HG03175 (cell line): ENCODE results near the gene DPP3.
A peak's percentile ranks its signal among the peaks of the same experiment; 100 is the strongest.
"Not testable (repeated sequence)": the region's sequence is repeated elsewhere in the genome, so short reads cannot be mapped to it uniquely, and the experiment has no call there.

Experiments
- ATAC-seq: cut with Tn5 transposase; IDR thresholded peaks from one replicate; pipeline ENCODE4 v1.9.1; 2021; ENCODE audit warnings: mild to moderate bottlenecking, moderate library complexity; ENCODE audit not compliant: unreplicated experiment

DPP3 gene

GRCh38 chr11:66462911-66463310, 17.3 kb upstream of the DPP3 start:
- ATAC-seq: no peak

DNA sequence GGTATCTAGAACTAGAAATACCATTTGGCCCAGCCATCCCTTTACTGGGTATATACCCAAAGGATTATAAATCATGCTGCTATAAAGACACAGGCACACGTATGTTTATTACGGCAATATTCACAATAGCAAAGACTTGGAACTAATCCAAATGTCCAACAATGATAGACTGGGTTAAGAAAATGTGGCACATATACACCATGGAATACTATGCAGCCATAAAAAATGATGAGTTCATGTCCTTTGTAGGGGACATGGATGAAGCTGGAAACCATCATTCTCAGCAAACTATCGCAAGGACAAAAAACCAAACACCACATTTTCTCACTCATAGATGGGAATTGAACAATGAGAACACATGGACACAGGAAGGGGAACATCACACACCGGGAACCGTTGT, 16.1 kb upstream of the DPP3 start:
- ATAC-seq: not testable (repeated sequence)

DNA sequence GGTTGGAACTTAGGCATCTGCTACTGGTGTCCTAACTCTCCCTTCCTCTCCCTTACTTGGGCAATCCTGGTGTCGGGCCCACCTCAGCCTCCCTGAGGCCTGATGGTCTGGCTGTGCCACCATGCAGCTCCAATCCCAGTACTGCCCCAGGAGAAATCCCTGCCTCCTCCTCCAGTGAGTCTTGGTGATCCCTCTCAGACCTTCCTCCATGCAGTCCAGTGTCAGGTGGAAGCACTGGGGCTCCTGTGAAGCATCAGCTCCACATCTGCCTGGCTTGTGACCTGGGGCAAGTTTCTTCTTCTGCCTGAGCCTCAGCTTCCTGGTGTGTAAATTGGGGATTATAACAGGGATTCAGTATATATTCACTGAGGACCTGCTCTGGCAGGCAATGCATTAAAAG, 15.3 kb upstream of the DPP3 start:
- ATAC-seq: no peak

DNA sequence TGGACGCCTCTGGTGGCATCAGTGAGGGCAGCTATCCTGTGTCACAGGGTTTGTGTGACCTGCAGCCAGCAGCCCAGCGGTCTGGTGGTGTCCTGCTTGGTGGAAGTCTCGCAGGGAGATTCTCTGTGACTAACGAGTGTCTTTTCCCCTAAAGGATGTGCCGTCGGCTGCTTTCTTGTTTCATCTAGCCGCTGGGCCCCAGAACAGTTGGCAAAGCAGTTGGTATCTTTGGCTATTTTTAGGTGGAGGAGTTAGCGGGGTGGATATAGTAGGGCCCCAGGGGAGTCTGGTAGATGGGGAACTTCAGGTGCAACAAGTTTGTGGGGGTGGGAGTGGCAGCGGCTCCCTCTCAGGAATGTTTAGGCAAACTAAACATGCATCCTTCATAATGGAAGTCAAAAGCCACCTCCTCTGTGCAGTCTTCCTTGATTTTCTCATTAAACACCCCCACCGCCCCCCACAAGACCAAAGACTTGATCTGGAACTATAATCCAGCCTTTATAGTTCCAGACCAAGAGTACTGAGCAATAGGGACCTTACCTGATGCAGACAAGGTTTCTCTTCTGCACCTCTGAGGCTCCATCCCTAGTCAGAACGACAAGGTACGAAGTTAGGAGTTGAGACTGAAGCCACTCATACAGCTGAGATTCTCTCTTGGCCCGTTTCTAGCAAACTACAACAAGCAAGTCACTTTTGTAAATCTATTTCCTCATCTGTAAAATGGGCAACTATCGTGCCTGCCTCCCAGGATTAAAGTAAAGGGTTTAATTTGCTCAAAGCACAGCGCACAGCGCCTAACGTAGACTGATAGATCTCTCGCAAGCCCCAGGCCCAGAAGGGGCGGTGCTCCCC, 14.6 kb upstream of the DPP3 start:
- ATAC-seq: no peak

- ATAC-seq: peak; percentile 86
Observed at GRCh38 chr11:66466225-66467033, 13.8 kb upstream of the DPP3 start, which contains the start of gene PELI3. Gene PELI3 (plus strand): TSS chr11:66466905. CDS start chr11:66468129, 1,224 bp downstream.

DNA sequence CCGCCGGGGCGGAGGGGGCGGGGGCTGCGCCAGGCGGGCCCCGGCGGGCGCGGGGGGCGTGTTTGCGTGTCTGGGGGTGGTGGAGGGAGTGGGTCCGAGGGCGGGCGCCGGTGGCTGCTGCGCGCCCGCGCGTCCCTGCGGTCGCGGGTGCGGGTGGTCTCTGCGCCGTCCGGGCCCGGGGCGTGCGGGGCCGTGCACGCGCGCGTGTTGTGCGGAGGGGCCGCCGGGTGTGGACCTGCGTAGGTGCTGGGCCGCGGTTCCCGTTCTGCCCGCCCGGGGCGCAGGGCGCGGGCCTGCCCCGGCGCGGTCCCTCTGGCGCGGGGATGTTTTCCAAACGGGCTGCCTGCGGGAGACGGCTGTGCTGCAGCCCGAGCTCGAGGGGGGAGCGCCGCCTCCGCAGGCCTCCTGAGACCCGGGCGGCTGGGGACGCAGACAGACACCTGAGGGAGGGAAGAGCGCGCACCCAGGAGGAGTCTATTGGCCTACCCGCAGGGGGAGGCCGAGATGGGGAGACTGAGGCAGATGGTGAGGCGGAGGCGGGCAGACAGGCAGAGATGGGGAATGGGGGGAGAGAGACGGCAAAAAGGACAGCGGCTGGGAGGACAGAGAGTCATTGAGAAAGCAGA, 13.1 kb upstream of the DPP3 start:
- peak; percentile 37 for ATAC-seq

DNA sequence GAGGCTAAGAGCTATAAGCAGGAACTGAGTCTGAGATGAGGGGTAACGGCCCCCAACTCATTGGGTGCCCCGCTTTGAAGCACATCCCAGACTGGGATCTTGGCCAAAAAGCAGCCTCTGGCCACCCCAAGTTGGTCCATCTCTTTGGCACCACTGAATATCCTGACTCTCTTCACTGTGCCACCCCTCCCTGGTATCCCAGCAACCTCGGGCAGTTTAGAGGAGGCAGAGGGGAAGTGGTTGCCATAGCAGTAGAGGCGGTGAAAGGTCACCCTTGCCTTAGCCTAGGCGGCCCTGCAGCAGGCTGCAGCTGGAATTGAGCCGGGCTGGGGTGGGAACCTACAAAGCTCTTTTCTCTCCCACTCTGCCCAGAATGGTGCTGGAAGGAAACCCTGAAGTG, 12.5 kb upstream of the DPP3 start:
- ATAC-seq: no peak

DNA sequence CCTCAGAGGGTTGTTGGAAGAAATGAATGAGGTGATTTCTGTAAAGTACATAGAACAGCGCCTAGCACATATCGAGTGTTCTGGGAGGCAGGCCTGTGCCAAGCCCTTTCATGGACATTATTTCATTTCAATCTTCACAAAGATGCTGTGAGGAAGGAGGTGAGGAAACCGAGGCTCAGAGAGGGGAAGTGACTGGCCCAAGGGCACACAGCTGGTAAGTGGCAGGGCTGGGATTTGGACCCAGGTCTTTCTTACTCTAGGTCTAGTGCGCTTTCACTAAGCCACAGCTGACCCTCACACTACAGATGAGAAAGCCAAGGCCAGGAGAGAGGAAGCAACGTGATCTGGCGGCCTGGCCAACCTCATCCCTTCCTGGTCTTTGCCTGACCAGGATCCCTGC, 11.5 kb upstream of the DPP3 start:
- no peak for ATAC-seq

GRCh38 chr11:66469441-66469840, 10.8 kb upstream of the DPP3 start:
- no peak for ATAC-seq

GRCh38 chr11:66470015-66470414, 10.2 kb upstream of the DPP3 start:
- no peak for ATAC-seq

DNA sequence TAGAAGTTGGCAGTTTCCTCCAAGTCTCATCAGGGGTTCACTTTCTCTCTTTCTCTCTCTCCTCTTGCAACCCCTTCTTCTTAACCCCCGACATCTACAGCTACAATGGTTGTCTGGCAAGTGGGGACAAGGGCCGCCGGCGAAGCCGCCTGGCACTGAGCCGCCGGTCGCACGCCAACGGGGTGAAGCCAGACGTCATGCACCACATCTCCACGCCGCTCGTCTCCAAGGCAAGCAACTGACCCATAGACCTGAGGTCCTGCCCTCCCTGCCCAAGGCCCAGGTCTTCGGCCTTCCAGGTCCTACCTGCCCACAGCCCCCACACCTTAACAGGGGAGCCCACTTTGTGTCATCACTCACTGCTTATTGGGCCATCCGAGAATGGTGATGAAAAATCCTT, 9.1 kb upstream of the DPP3 start:
- no peak for ATAC-seq

DNA sequence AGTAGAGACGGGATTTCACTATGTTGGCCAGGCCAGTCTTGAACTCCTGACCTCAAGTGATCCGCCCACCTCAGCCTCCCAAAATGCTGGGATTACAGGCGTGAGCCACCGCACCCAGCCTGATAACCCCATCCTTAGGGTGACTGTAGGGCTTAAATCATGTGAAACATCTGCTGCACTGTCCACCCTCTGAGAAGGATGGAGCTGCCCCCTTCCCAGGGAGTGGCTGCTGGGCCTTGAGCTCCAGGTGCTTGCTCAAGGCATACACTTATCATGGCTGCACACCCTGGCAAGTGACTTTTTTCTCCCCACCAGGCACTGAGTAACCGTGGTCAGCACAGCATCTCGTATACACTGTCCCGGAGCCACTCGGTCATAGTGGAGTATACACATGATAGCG, 8.2 kb upstream of the DPP3 start:
- no peak for ATAC-seq

DNA sequence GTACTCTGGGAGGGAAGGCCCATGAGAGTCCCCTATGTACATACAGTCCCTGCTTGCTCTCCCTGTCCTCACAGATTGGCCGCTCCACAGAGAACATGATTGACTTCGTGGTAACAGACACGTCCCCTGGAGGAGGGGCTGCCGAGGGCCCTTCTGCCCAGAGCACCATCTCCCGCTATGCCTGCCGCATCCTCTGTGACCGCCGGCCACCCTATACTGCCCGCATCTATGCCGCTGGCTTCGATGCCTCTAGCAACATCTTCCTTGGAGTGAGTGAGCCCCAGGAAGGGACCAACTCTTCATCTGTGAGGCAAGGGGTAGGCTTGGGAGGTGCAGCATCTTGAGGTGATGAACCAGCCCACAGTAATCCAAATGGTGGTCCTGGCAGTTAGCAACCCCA, 7.1 kb upstream of the DPP3 start:
- ATAC-seq: no peak

DNA sequence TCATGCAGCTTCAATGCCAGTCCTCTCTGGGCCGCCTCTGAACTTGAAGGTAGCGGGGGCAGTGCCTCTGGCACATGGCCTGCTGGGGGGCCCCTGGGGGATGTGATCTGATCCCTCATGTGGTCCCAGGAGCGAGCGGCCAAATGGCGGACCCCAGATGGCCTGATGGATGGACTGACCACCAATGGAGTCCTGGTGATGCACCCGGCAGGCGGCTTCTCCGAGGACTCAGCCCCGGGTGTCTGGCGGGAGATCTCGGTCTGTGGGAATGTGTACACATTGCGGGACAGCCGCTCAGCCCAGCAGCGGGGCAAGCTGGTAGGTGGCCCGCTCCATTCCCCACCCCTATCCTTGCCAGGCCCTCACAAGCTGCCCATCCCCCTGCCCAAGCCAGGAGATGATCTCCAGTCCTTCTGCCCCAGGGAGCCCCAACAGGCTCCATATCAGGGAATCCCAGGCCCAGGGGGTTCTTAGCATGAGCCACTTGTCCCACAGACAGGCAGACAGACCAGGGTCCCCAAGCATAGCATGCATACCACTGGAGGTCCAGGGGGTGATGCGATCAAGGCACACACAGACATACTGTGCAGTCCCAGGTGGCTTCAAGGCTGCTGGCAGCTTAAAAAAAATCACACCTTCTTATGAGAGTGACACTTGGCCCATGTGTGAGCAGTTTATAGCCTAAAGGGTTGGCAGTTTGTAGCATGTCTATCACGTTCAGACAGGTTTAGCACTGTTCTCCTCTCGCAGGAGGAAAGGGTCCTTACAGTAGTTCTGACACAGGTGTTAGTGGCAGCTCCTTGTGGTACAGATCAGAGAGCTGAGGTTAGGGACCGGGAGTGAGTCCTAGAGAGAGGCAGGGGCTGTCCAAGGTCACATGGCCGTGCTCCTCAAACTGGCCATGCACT, 6.4 kb upstream of the DPP3 start:
- no peak for ATAC-seq

GRCh38 chr11:66475349-66476172, 4.7 kb upstream of the DPP3 start:
- ATAC-seq: no peak

DNA sequence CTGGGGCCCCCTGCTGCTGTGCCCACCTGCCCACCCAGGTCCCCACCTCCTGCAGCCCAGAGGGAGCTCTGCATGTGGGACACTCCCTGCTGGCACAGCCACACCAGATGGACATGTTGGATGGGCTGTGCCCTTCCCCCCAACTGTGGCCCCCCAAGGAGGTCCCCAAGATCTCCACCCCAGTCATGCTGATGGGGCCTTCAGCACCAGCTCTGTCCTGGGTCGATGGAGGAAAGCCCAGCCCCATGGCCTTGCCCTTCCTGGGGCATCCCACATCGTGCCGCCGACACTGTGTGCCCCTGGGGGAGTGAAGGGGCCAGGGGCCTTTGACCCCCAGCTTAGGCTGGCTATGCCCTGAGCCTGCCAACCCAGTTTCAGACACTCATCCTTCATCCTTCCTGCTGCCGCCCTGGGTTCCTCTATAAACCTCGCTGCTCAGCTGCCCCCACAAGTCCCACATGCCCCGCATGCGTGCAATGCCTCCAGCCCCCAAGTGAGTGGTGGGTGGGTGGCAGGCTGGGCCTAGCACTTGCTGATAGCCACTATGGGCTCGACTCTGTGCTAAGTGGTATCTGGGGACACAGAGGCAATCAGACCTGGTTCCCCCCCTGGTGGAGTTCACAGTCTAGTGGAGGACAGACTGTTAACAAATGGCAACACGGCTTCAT, 3.9 kb upstream of the DPP3 start:
- no peak for ATAC-seq

DNA sequence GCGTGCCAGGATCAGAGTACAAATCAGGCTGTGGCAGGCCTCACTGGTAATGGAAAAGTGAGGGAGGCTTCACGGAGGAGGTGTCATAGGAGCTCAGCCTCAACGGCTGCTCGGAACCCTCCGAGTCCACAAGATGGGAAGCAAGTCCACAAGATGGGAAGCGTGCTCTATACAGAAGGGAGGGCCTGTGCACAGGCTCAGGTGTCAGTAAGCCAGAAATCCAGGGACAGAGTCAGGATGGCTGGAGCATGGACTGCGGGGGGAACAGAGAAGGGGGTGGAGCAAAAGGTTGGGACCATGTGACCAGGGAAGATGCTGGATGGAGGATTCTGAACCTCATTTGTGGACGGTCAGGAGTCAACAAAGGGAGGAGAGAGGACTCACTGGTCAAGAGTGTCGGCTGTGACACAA, 3.4 kb upstream of the DPP3 start:
- no peak for ATAC-seq

- ATAC-seq: no peak
Observed at GRCh38 chr11:66477263-66478201, 2.7 kb upstream of the DPP3 start.
